ENCODE measurements around the gene MACROD2.
"Not testable (repeated sequence)": the region's sequence is repeated elsewhere in the genome, so short reads cannot be mapped to it uniquely, and the experiment has no call there.

MACROD2 gene

DNA sequence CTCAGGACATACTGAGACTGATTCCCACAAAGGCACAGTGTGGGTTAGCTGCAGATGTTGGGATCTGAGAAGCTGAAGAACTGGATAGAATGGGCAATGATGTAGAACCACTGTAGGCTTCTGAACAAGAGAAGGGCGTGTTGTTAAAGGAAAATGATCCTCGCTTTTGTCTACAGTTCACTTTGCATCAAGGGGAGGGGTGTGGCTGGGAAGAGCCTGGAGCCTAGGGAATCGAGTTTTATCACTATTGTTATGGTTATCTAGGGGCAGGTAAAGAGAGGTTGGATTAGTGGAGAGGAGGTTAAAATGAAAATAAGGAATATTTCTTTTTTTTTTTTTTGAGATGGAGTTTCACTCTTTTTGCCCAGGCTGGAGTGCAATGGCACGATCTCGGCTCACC, 1809.8 kb downstream of the MACROD2 start:
- ATAC-seq, result no peak

DNA sequence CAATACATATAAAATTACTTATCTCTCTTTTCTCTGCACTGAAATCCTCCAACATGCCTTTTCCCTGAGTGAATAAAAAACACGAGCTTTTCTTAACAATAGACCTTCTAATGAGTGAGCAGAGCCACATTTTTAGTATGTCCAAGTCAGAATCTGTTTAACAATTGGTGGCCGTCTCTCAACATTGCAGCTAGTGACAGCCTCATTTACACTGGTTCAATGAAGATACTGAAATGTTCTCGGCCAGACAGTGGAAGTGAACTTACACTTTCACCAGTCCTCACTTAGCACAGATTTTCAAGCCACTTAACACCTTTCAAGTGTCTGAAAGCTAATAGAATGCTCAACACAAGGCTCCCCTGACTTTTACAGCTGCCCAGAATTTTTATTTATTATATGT, 1810.8 kb downstream of the MACROD2 start:
- no peak for ATAC-seq

- ATAC-seq, result no peak
Observed at GRCh38 chr20:15807271-15807670, 1812.0 kb downstream of the MACROD2 start.

GRCh38 chr20:15807771-15808170, 1812.5 kb downstream of the MACROD2 start:
- not testable (repeated sequence) for ATAC-seq

- no peak for ATAC-seq
Observed at GRCh38 chr20:15811951-15812350, 1816.6 kb downstream of the MACROD2 start.

- no peak for ATAC-seq
Observed at GRCh38 chr20:15812696-15813095, 1817.4 kb downstream of the MACROD2 start.

- no peak for ATAC-seq
Observed at GRCh38 chr20:15814360-15814759, 1819.0 kb downstream of the MACROD2 start.

DNA sequence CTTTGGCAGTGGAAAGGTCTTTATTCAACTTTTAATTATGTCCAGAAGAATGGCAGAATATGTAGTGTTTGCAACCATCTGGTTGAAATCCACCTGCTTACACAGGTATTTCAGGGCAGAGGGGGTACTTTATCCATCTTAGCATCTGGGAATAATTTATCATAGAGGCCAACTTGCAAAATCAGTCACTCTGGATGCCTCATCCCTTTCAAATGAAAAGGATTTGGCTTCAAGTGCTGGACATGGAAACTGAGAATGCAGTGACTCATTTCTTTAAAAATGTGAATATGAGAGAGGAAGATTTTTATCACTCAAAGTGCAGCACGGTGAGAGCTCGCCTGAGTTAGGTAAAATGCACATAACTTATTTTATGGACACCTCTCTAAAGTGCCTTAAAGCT, 1819.6 kb downstream of the MACROD2 start:
- no peak for ATAC-seq

DNA sequence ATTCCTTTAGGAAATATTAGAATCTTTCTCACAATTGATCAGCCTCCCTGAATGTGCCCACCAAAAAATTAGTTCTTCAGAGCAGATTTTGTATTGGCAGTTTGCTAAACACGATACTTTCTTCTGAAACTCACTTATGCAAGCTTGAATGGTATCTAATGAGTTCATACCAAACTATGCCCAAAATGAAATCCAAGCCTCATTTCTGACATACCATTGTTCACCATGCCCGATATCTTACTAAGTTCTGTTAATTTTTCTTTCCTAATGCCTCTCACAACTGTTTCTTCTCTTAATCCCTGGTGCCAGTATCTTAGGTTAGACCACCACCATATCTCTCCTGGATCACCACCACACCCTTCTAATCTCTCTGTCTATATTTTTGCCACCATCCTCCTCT, 1822.0 kb downstream of the MACROD2 start:
- ATAC-seq, result no peak

GRCh38 chr20:15818651-15819071, 1823.3 kb downstream of the MACROD2 start:
- no peak for ATAC-seq

DNA sequence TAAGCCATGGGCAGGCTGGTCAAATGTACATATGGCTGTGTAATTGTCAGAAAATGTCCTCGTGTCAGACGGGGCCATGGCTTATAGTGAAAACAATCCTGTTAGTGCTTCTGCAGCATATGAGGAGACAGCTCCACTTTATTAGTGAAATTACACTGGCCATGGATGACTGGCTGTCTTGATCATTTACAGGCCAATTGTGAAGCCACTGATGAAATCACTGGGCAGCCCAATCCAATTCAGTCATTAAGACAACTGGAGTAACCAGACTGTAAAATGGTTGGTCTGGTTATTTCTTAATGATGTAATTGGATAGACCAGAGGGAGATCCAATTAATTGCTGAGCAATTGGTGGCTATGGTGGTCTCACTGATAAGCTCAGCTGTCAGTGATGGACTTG, 1828.4 kb downstream of the MACROD2 start:
- ATAC-seq, result no peak

DNA sequence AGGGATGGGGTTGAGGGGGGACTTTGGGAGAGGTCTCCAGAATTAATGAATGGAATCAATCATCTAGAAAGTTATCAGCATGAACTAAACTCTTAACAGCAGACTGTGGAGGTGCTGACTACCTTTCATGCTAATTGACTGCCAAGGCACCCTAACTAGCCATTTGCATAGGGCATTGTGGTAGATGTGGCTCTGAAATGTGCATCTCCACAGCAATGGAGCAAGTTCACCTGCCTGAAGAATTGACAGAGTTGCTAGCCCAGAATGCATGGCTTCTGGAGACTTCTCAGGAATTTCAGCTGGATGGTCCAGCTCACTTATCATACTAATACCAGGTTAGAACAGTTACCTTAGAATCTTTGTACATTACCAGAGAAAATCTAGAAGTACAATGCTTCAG, 1832.3 kb downstream of the MACROD2 start:
- no peak for ATAC-seq

- ATAC-seq, result no peak
Observed at GRCh38 chr20:15831201-15831600, 1835.9 kb downstream of the MACROD2 start.

- no peak for ATAC-seq
Observed at GRCh38 chr20:15832512-15832911, 1837.2 kb downstream of the MACROD2 start.

DNA sequence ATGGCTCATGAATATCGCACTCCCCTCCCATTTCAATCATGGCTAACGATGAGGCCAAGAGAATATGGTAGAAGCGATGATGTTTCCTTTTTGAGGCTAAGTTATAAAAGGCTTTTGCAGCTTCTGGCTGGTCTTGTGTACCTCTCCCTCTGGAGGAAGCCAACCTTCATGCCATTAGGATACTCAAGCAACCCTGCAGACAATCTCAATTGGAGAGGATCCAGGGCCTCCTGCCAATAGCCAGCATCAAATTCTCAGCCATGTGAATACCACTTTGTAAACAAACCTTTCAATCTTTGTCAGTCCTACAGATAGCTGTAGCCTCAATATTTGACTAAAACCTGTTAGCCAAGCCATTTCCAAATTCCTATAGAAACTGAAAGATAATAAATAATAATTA, 1839.5 kb downstream of the MACROD2 start:
- ATAC-seq, result no peak

GRCh38 chr20:15835811-15836210, 1840.5 kb downstream of the MACROD2 start:
- no peak for ATAC-seq

GRCh38 chr20:15836634-15837033, 1841.3 kb downstream of the MACROD2 start:
- no peak for ATAC-seq

- ATAC-seq, result no peak
Observed at GRCh38 chr20:15837563-15837962, 1842.2 kb downstream of the MACROD2 start.

DNA sequence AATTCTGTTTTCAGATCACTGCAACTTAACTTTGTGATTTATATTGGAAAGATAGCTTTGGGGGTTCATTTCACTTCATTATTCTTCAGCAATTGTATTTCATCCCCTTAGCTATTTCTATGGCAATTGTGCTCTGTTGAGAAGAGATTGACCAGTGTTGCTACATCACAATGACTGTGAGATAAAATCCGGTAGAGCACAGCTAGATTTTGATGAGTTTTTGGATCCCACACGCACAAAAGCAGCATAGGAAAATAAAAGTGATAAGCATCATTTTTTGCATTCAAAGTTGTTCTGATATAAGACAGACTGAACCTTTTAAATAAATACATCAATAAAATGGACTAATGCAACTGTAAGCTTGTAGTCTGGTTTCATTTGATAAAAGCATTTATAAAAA, 1843.2 kb downstream of the MACROD2 start:
- ATAC-seq, result no peak

DNA sequence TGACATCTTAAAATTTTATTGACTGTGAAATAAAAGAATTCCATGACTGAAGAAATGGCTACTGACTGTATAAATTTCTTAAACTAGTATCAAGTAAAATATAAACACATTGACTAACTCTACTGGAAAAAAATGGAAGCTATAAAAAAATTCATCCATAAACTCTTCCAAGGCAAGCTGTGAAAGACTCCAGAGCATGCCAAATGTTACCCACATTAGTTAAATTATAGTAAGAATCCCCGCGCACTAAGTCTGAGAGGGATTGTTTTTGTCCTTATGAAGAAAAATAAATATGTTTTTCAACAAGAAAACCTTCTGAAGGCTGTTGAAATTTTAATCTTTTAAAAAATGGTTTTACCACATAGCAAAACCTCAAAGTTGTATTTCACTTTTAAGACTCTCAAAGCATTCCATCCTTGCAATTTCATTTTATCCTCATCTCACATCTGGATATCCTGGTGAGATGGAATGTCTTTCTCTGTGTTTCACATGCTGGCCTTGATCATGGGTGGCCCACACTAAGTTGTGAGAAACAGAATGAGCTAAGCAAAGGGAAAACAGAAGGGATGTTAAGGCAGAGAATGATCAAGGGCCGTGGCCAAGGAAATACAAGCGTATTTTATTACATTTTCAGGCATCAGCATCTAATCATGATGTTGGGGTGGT, 1845.5 kb downstream of the MACROD2 start:
- no peak for ATAC-seq

DNA sequence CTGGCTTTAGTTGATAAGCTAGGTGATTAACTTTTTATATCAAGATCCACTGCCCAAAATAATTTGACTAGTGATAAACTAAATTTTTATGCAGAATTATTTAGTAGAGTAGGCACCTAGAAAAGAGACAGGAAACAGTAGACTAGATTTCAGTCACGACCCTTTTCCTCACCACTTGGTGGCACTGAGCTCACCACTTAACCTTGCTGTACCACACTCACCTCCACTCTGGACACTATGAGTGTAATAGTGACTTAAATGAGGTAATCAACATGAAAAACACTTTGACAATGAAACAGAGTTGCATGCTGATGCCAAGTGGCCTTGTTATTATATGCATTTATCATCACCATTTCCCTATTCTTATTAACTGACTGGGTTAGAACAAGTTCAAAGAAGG, 1847.6 kb downstream of the MACROD2 start:
- ATAC-seq, result no peak

- ATAC-seq, result no peak
Observed at GRCh38 chr20:15843777-15844176, 1848.5 kb downstream of the MACROD2 start.

DNA sequence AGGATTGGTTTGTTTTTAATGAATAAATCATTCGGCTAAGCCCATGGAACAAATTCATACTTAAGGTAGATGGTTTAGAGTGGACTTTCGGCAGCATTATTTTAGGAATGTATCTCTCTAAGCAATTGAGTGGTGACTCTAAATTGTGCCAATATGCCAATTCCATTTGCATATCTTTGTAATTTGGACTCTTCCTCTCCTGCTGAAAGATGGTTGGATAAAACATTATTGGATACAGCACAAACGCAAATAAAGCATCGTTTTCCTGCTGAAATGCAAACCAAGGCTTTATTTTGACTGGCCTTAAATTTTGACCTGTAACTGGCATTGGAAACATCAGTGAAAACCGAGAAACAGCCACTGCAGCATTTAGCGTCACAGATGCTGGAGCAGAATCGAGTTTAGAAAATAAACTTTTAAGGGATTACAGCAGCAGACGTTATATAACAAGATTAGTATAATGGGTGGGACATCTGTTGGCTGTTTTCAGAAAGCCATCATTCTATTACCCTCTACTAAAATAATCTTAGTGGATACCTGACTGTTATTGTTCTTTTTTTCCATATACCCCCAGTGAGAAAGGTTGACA, 1852.0 kb downstream of the MACROD2 start:
- no peak for ATAC-seq

DNA sequence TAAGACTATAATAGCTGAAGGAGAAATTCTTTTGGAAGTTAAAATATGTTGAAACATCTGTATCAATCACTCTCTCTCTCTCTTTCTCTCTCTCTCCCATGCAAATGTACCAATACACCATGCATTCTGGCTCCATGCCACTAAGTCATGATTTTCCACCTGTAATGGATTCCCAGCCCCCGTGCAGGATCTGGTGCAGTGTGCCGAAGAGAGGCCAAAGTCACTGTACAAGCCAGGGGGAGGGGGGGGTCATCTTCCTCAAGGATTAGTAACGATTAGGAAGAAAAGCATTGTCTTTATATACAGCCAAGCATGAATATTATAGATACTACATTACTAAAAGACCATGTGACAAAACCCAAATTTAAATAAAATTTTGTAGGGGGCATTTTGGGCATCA, 1852.8 kb downstream of the MACROD2 start:
- ATAC-seq, result no peak

All from activated CD4-positive, CD25-positive, alpha-beta regulatory T cell treated with anti-CD3 and anti-CD28 coated beads, Interleukin-2, amount 50 U/mL, for 24 hours (primary cell).